ENCODE data around the gene AUTS2.

Gene AUTS2

DNA sequence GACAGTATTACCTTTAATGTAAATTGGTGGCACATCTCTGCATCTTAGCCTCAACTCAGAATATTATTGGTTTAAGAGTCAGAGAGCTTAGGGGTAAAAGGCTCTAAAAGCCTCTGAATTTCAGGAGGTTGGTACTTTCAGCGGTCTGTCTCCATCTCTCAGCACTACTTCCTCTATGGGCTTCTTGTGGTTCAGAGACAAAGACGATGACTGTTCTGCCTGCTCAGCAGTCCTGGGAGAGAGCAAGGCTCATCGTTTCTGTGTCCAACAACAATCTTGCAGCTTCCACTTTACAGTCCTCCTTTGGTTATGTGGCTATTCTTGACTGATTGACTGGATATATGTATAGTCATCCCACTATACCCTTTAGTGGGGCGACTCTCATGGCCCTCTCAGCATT lies 394.7 kb downstream of the AUTS2 start:
- DNase-seq (ENCODE audit: low read depth): no peak

DNA sequence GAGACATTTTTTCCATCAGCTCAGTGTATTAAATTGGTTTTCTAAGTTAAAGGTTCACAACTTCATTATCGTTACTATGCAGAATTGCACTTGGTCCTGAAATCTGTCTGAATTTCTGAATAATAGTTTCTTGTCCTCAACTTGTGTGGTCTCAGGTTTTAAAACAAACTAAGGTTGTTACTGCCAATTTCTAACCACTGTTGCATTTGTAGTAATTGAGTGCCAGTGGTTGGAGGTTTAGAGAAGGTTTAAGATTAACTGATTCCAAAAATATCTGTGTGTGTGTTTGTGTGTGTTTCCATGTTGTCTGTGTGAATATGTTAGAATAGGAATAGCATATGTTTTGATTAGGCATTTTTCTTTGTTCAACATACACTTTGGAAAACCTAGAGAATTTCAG lies 395.9 kb downstream of the AUTS2 start:
- DNase-seq (ENCODE audit: low read depth): no peak

DNA sequence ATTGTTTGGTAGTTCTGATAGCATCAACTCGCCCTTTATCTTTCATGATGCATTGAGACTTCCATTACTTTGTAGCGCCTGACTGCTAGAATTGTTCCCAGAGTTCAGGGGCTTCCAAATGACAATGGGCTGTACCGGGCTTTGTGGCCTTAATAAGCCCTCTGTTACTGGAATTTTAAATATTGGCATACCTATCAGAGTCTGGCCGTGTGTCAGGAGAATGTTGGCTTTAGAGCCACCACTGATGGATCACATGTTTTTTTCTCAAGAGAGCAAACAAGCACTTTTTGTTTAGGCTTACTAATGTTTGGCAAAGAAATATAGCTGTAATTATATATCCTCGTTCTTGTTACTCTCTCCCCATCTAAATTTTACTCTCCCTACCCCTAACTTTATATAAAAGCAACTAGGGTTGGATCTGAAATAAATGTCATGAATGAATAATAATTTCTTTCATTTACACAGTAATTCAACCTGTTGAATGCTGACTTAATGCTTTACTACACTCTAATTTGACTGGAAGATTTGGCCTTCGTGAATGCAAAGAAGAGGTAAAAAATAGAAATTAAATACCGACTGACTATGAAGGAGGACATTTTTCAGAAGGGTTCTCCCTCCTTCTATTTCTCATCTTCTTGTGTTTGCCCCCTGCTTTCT lies 396.7 kb downstream of the AUTS2 start:
- no peak for DNase-seq (ENCODE audit: low read depth)

DNA sequence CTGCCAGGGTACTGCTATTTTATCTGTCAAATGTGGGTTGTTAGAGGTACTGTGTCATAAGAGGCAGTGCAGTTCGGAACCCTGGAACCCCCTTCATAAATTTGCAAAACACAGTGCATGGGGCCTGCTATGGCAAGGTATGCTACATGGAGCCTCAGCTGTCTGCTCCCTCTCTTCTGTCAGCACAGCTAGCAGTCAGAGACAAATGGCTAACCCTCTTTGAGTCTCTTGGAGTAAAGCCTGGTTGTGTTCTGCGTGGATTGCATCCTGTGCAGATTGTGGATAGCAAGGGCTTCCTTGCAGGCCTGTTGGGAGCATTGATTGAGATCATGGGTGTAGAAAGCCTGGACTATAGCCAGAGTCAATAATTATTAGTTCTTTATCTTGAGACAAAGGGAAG lies 397.8 kb downstream of the AUTS2 start:
- no peak for DNase-seq (ENCODE audit: low read depth)

DNA sequence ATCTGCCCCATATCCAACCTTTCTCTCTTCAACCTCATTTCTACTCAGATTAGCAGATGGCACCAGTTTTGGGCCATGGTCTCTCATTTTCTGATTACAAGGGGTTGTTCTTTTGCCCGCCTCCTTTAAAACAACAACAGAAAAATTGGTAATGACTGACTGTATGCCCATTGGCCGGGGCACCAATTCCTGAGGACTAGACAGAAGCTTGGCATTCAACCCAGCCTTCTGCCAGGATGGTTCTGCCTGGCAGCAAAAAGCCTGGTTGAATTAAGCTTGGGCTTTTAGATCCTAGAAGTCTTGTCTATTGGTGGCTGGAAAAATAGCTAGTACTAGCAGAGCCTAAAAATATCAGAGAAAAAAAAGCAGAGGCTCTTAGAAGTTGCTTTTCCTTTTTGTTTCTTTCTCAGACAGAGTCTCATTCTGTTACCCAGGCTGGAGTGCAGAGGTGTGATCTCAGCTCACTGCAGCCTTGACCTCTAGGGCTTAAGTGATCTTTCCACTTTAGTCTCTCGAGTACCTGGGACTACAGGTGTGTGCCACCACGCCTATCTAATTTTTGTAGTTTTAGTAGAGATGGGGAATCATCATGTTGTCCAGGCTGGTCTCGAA lies 402.6 kb downstream of the AUTS2 start:
- no peak for DNase-seq (ENCODE audit: low read depth)

DNA sequence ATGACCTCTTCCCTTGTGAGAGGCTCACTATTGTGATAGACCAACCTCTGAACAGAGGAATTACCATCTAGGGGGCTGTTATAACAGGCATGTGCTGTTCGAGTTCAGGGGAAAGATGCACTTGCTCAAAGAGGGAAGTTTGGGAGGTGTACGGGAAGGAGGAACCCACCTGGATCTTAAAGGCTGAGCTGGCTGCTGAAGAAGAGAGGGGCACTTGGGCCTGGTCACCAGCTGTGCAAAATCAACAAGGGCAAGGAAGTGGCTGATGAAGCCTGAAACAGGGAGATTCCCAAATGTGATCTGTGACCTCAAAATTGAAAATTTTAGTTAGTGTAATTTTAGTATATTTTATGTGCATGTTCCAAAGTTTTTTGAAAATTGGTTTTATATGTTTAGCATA lies 407.2 kb downstream of the AUTS2 start:
- no peak for DNase-seq (ENCODE audit: low read depth)

DNA sequence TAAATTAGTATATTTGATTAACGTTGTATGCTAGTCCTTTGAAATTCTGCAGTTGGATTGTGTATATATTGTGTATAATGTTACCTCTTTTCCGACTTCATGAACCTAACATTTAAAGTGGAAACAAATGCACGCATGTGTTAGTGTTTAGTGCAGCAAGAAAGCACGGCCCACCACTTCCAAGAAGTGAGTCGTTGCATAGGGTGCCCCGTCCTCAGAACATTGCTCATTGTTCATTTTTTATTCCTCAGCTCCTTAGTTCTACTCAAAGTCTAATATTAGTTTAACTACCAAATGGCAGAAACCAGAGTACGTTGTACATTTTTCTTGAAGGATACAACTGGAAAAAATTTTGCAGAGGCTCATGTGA lies 407.6 kb downstream of the AUTS2 start:
- DNase-seq (ENCODE audit: low read depth): no peak

DNA sequence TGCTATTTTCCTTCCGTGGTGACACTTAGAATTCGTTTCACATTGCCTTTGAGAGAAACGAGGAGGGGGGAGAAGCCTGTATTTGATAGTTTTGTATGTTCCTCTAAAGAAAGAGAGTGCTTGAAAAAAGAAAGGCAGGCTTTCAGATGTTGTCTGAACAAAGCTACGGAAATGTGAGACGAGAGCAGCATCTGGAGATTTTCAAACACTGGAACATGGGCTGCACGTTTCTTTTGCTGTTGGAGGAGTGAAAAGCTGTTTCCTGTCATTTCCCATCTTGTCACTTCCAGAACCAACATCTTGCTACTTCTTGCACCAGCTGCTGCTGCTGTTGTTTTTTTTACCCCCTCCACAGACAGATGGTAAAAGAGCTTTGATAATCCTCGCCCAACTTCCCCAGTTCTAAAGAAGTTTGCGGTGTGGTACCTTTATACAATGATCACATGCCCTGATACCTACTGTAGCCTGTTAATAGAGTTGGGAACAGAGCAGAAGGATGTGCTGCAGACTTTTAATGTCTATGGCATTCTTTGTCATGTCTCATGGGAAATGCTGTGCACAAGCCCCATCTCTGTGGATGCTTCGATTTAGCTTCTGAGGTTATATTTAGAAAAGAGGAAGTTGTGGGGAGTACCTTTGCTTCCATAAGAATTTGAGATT lies 408.1 kb downstream of the AUTS2 start:
- DNase-seq (ENCODE audit: low read depth): no peak

DNA sequence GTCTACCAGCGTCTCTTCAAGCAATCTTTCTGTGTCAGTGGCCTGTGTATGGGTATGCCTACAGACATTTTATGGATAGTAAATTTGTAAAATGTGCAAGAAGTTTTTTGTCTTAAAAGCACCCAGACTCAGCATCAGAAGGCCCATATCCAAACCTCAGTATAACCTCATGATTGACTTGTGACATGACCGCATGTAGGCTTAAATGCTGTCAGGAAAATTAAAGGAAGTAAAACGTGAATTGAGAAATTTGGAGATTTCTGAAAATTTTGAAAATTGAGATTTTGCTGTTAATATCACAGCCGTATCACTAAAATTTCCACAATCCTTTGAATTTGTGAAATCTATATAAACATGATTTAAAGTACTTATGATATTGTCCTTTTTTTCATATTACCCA lies 410.2 kb downstream of the AUTS2 start:
- DNase-seq (ENCODE audit: low read depth): no peak

DNA sequence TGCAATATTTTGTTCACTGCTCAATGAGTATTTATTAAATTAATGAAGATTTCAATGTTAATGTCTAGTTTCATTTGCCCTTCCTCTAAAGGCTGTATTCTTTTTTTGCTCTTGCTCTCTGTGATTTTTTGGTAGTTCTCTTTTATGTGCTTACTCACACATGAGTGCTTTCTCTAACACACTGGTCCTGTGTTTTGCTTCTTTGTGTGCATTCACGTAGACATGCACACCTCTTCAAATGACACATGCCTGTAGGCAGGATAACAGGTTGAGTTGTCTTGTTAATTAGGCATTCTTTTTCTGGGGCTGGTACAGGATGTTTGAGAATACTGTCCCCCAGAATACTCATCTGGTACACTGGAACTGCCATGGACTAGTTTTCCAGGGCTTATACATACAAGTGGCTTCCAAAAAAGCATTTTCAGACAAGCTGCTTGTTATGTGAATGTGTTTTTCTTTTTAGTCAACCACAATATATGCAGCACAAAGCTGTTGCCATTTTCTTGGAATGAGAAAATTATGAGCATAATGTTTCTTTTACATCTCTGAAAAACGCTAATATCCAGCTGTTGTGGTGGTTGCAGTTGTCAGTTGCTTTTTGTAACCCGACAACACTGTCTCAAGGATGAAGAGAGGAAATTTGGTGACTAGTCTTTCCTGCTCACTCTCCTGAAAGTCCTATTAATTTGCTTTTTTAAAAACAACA lies 416.4 kb downstream of the AUTS2 start:
- DNase-seq (ENCODE audit: low read depth): no peak

DNA sequence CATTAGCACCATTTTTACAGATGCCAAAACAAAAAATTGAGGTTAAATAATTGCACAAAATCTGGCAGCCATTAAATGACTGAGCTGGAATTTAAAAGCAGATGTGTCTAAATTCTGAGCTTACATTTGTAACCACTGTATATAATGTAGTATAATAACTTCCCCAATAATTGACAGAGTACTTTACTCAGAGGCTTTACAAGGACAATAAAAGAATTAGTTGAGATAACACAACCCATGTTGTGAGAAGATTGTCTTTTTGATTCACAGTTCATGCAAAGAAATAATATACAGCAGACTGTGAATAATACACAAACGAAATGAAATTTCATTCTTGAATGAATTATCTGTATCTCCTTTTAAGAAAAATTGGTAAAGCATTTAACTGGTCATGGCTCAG lies 417.1 kb downstream of the AUTS2 start:
- DNase-seq (ENCODE audit: low read depth): no peak

DNA sequence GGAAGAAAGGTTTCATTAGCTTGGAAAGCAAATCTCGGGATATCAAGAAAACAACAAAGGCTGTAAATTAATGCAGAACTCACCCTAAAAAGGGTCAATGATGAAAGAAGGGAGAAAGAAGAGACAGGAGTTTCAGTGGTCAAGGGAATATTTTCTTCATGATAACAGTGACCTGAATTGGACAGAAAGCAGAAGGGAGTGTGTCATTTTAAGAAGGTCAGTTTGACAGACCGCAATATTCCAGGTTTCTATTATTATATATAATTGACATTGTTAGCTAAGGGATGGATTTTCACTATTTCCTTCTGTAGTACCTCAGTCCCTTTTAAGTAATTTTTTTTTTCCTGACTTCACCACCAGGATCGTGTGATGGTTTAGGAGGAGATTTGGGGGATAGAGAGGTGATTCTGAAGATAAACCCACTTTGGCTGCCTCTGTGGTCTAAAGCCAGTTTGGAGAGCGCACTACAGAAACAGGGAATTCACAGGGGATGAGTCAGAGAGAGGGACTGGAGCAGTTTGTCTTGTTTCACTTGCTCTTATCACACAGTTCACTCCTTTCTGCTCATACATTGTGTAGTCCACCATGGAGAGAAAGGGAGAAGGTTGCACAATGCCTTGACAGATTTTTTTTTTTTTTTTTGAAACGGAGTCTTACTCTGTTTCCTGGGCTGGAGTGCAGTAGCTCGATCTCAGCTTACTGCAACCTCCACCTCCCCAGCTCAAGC lies 417.9 kb downstream of the AUTS2 start:
- DNase-seq (ENCODE audit: low read depth): no peak

DNA sequence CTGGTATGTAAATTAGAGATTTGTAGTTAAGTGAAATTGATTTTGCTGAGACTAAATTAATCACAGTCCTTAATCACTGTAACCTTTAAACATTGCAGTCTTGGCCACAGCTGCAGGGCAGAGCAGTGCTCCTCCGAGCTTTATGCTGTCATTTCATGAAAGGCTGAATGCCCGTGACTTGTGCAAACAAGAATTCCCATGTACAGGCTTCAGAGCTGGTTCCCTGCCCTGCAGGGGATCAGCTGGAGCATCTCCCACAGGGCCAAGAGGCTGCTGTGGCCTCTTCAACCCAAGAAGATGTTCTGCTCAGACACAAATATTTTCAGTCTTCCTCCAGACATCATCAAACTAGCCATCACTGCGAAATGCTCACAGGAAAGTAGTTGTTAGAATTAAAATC lies 419.1 kb downstream of the AUTS2 start:
- no peak for DNase-seq (ENCODE audit: low read depth)

DNA sequence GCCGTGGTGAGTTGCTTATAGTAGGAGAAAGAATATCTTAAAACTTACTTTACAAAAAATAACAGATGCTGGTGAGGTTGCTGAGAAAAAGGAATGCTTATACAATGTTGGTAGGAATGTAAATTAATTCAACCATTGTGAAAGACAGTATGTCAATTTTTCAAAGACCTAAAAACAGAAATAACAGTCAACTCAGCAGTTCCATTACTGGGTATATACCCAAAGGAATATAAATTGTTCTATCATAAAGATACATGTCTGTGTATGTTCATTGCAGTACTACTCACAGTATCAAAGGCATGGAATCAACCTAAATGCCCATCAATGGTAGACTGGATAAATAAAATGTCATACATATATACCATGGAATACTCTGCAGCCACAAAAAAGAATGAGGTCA lies 420.4 kb downstream of the AUTS2 start:
- DNase-seq (ENCODE audit: low read depth): no peak

DNA sequence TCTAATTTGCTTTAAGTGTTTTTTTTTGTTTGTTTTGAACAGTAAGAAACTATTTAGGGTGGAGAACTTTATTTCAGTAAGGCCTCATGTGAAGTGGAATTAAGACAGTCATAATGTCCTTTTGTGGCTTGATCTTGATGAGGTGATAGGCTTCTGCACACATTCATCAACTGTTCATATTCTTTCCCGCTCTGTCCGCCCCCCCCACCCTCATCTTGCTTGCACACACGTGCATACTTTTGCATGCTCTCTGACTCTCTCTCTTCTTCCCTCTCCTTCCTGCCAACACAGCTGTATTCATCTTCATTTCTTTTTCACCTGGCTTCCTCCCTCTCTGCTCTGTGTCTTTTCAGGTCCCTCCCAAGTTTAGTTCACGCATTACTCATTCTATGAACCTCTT lies 429.6 kb downstream of the AUTS2 start:
- DNase-seq (ENCODE audit: low read depth): no peak

DNA sequence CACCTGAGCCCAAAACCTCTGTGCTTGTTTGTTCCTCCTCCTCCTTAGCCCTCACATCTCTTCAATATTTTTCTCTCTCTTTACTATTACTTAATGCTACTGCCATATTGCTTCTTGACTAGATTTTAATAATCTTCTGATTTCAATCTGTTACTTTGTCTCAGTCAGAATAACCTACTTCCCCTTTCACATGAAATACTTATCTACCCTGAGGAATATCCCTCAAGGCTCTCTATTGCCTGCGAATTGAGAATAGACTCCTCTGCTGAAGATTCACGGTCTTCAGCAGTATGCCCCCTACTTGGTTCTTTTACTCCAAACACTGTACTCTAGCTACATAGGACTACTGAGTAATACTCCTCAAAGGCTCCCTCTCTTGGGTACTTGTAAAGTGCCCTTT lies 430.3 kb downstream of the AUTS2 start:
- no peak for DNase-seq (ENCODE audit: low read depth)

DNA sequence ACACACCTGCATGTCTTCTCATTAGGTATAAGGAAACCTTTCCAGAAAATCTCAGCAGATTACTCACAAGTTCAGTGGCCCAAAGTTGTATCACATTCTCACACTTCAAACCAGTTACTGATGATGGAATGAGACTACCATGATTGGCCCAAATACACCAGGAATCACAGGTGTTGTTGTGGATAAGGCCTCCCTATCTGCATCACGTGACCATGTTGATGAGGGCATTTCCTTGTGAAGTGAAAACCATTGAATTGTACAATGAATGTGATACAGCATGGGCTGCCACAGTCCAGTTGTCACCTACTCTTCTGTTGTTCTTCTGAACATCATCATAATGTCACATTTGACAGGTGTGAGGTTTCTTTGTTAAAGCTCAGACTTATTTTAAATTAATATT lies 431.7 kb downstream of the AUTS2 start:
- no peak for DNase-seq (ENCODE audit: low read depth)

DNA sequence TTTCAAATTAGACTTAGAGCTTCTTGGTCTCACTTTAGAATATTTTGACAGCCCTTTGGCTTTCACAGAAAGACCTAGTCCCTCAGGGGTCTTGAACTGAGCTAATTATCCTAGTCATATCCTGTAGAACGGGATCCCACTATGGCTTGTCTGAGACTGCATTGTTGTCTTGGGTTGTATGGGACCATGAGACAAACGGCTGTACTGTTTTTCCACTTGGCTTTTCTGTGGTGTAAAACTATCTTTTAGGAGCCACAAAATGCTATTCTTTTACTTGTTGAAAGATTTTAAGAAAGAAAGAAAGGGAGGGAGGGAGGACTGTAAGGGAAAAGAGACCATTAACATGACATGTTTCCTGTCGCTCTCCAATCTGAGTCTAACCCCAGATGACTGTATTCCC lies 432.5 kb downstream of the AUTS2 start:
- no peak for DNase-seq (ENCODE audit: low read depth)

DNA sequence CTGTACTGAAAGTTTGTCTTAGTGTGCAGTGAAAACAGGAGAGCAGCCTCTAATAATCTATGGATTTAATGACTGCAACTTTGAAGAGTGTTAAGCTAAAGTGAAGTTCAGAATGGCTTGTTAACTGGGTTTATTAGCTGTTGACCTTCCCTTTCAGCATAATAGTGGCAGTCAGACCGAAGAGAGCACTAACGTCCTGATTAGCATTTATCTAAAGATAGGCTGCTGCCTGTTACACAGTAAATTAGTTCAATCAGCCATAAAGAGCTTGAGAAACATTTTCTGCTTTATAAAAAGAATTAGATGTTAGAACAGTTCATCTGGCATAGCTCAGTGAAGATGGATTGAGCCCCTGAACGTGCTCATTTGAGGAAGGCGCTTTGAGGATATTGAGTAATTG lies 433.0 kb downstream of the AUTS2 start:
- DNase-seq (ENCODE audit: low read depth): no peak

DNA sequence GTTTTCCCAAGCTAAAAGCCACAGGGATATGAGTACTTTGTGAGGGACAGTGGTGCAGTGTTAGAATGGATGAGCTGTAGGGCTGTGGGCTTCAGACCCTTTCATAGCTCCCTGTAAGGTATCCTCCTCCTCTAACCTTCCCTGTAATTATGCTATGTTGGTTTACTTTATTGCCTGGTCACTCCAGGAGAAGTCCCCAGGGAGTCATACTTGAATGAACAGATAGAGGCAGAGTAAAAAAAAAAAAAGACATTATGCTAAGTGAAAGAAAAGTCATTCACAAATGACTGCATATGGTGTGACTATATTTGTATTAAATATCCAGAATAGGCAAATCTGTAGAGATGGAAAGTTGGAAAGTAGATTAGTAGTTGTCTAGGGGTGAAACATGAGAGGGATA lies 434.4 kb downstream of the AUTS2 start:
- DNase-seq (ENCODE audit: low read depth): no peak

DNA sequence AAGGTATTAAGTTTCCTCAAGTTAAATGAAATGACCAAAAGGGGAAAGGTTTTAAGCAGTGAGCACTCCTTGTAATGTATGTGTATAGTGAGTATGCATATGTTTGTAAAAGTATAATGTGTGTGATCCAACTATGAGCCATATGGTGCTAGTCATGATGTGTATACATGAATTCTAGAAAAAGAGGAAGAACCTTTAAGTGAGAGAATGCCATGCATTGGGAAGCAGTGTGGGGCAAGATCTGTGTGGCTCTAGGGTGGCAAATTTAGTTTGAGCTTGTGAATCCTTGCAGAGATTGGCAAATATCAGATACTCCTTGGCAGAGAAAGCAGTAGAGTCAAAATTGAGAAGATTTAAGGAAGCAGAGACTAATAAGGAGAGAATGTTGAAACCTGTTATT lies 435.0 kb downstream of the AUTS2 start:
- no peak for DNase-seq (ENCODE audit: low read depth)

DNA sequence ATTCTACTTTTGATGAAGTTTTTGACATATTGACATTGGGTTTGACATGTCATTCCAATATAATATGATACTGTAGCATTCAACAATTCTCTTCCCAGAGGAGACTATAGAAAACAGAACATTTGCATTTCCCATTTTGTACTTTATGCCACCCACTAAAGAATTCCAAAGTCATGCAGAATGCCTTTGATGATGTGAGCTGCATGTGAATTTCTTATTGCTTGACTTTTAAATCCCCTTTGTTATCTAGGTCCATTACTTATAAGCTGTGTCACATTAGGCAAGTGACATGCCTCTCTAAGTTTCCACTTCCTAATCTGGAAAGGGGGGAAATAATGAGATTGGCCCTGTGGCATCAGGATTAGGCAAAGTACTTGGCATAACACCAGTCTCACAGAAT lies 436.7 kb downstream of the AUTS2 start:
- no peak for DNase-seq (ENCODE audit: low read depth)

DNA sequence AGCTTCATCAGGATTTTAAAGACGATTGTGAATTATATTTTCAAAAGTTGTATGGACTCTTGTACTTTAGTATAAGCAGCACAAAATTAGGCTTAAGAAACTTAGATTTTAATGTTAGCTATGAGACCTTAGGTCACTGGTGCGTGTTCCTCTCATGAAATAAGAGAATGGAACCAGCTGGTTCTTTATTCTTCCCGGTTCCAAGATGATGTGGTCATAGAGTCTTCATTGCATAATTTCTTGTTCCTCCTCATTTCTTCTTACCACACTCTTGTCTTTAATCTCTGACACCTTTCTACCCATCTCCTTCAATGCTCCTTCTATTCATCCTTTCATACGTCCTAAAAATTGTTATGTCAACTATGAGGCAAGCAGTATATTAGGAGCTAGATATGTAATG lies 437.2 kb downstream of the AUTS2 start:
- no peak for DNase-seq (ENCODE audit: low read depth)

Measured in GM04504 (cell line).